ENCODE measurements around the gene NEK4.

- TF ChIP-seq GATA2 (IDR thresholded peaks at IDR 0.05; ENCODE audit: low read depth, low read length) (no peak), GATA3 (IDR thresholded peaks at IDR 0.05; ENCODE audit: low read depth, low read length) (no peak)
Measured at GRCh38 chr3:52689151-52689550, 81.6 kb downstream of the NEK4 start.

Data from SH-SY5Y (cell line).